Measurements from ENCODE around the gene ANKFN1. TPM values are rescaled to one million over a fixed set of nuclear protein-coding genes. Genes with fewer than 3 reads are reported as not detected.

The ANKFN1 gene
- total RNA-seq, 1 experiment from 2014 or later: not detected

GRCh38 chr17:56290101-56290801 lies 137.0 kb downstream of the ANKFN1 start:
- Histone ChIP-seq H4K91ac (ENCODE audit: insufficient read length, low read depth, low read length) (no peak overlapping the region), H2BK20ac (ENCODE audit: low read depth, low read length, poor library complexity, severe bottlenecking) (no peak overlapping the region), H3T11ph (ENCODE audit: low read length) (no peak overlapping the region), H2BK5ac (ENCODE audit: insufficient read length, low read length) (no peak overlapping the region), H2BK15ac (ENCODE audit: low read depth, low read length) (no peak overlapping the region), H3K23ac (ENCODE audit: insufficient read length, low read depth, low read length) (no peak overlapping the region), H3K4me1 (ENCODE audit: insufficient read depth, low read length) (no peaks in the 10 kb centered on the region), H3K14ac (ENCODE audit: insufficient read depth, low read length) (no peak overlapping the region), H2BK120ac (ENCODE audit: low read depth, low read length, poor library complexity, severe bottlenecking) (no peak overlapping the region), H2AFZ (ENCODE audit: low read length) (no peak overlapping the region), H2BK12ac (ENCODE audit: insufficient read length, low read depth, low read length) (no peak overlapping the region), H3K4me2 (ENCODE audit: insufficient read depth, insufficient read length, low read length) (no peak overlapping the region), H3K4ac (ENCODE audit: low read depth, low read length) (no peak overlapping the region), H4K8ac (replicated peaks; ENCODE audit: insufficient read length, low read depth, low read length) (no peak overlapping the region), H2AK5ac (ENCODE audit: insufficient read length, low read length) (no peak overlapping the region), H4K5ac (ENCODE audit: insufficient read length, low read depth, low read length) (no peak overlapping the region), H3K56ac (ENCODE audit: insufficient read length, low read depth, low read length) (no peak overlapping the region), H3K27me3 (ENCODE audit: insufficient read depth, low read length) (no peaks in the 10 kb centered on the region), H3K9me3 (ENCODE audit: control insufficient read depth, low read depth, low read length) (no peaks in the 10 kb centered on the region), H3K79me2 (ENCODE audit: insufficient read depth, low read length) (no peaks in the 10 kb centered on the region), H3K23me2 (ENCODE audit: insufficient read length, low read depth, low read length, poor library complexity, severe bottlenecking) (no peaks in the 10 kb centered on the region), H3K18ac (ENCODE audit: insufficient read length, low read depth, low read length) (no peak overlapping the region), H3K9ac (ENCODE audit: extremely low read depth, insufficient read length, low read length) (no peak overlapping the region), H3K27ac (ENCODE audit: insufficient read length, low read depth, low read length) (no peak overlapping the region), H3K79me1 (ENCODE audit: insufficient read depth, low read depth, low read length, poor library complexity, severe bottlenecking) (no peaks in the 10 kb centered on the region), H4K20me1 (ENCODE audit: control insufficient read depth, insufficient read depth, insufficient read length) (no peaks in the 10 kb centered on the region)
- Mint-ChIP-seq H3K4me3 (no peak overlapping the region), H3K36me3 (ENCODE audit: insufficient read depth in 1 of 3, low read depth in 3 of 3) (no peaks in the 10 kb centered on the region), H3K27ac (no peak overlapping the region), H3K9me3 (no peaks in the 10 kb centered on the region), H3K27me3 (ENCODE audit: low read depth) (no peaks in the 10 kb centered on the region), H3K4me1 (peaks cover 0 to 3% of the 10 kb centered on the region in 2 experiments; a peak in 1 of 4 replicates)
- no CpG with 5 or more reads among the region's 2 CpGs for WGBS (ENCODE audit: extremely low coverage, insufficient read length, low lambda C conversion rate)
- DNase-seq: no peak
- TF ChIP-seq CTCF (conservative IDR thresholded peaks at IDR 0.05): no peak
